HepG2 (cell line): ENCODE data around the gene RAB35. TPM values are rescaled to one million over a fixed set of nuclear protein-coding genes. Genes with fewer than 3 reads are reported as not detected.

Experiments
- BRD4 ChIP-seq: sonication (generic); formaldehyde crosslinking; IDR thresholded peaks from 2 replicates; pipeline ENCODE4 v1.4.0; 2020; ENCODE audit warnings: missing genetic modification reagents
- CCDC6 ChIP-seq: sonication (generic); formaldehyde crosslinking; IDR thresholded peaks from 2 replicates; pipeline ENCODE4 v1.8.1; 2022; ENCODE audit warnings: mild to moderate bottlenecking, missing genetic modification reagents, moderate library complexity
- HMGXB4 ChIP-seq, 2 experiments: sonication (generic) in 1 of 2; formaldehyde crosslinking in 1 of 2; IDR thresholded peaks; 2 replicates each; pipeline versions ENCODE4 v1.4.0 to v1.6.1; 2018 to 2020; ENCODE audit warnings: missing genetic modification reagents in 2 of 2, borderline replicate concordance in 1 of 2, low read depth in 1 of 2, mild to moderate bottlenecking in 1 of 2, missing biosample characterization in 1 of 2
- KDM1A ChIP-seq: IDR thresholded peaks from 2 replicates; pipeline ENCODE4 v1.6.1; 2016; ENCODE audit warnings: missing compliant biosample characterization
- KIAA2018 ChIP-seq: sonication (generic); formaldehyde crosslinking; IDR thresholded peaks from 2 replicates; pipeline ENCODE4 v1.5.0; 2020; ENCODE audit warnings: mild to moderate bottlenecking, missing genetic modification reagents, borderline replicate concordance
- NCOR1 ChIP-seq: fragments of 200-600 bp; sonication (generic); IDR thresholded peaks from 2 replicates; pipeline ENCODE4 v1.7.0; 2017; ENCODE audit warnings: antibody characterized with exemption, low read length, borderline replicate concordance
- PHB2 ChIP-seq: fragments of 450-650 bp; IDR thresholded peaks from 2 replicates; pipeline ENCODE4 v1.6.1; 2018; ENCODE audit not compliant: partially characterized antibody
- RFXANK ChIP-seq: IDR thresholded peaks from 2 replicates; pipeline ENCODE4 v1.6.1; 2016
- RXRA ChIP-seq: sonication (generic); formaldehyde crosslinking; IDR thresholded peaks from 2 replicates; pipeline ENCODE4 v1.5.1; 2020; ENCODE audit warnings: missing genetic modification reagents
- SYNCRIP ChIP-seq: fragments of 200-400 bp; formaldehyde crosslinking; IDR thresholded peaks from 2 replicates; pipeline ENCODE4 v1.6.1; 2018; ENCODE audit warnings: mild to moderate bottlenecking, low read depth, low read length; ENCODE audit not compliant: insufficient read depth
- ZNF501 ChIP-seq: sonication (generic); formaldehyde crosslinking; IDR thresholded peaks from 2 replicates; pipeline ENCODE4 v1.5.1; 2020; ENCODE audit warnings: mild to moderate bottlenecking, moderate library complexity, missing genetic modification reagents
- ZNF629 ChIP-seq: sonication (generic); formaldehyde crosslinking; conservative IDR thresholded peaks from 2 replicates; pipeline ENCODE4 v1.5.0; 2020; ENCODE audit warnings: missing genetic modification reagents
- ZSCAN22 ChIP-seq: sonication (generic); formaldehyde crosslinking; IDR thresholded peaks from 2 replicates; pipeline ENCODE4 v1.4.0; 2020; ENCODE audit warnings: mild to moderate bottlenecking, missing genetic modification reagents
- polyA plus RNA-seq, 8 experiments: library from polyadenylated mRNA; depleted of rRNA in 3 of 8; stranded (reverse) in 7 of 8; unstranded in 1 of 8; fragments of >200 nt; fragmentation: Illumina TruSeq in 4 of 8; extraction: Trizol in 4 of 8; gene quantifications; 2 replicates each; pipeline versions ENCODE4 v1.2.1 to v1.2.3, GENCODE V29; 2011 to 2016; ENCODE audit warnings: low read depth in 4 of 8, missing spikeins in 1 of 8, mixed read lengths in 1 of 8; ENCODE audit not compliant: insufficient read depth in 1 of 8
- total RNA-seq, 5 experiments: library from RNA; depleted of rRNA; stranded (reverse); fragments of >200 nt; fragmentation: Illumina TruSeq; extraction: Trizol; gene quantifications; 2 replicates each; pipeline ENCODE4 v1.2.3, GENCODE V29; 2016; ENCODE audit warnings: low read depth in 1 of 5

The RAB35 gene
- total and polyA plus RNA-seq, 2 of the 13 experiments (the other 11 are each of a cell fraction or from before 2014, with no cell fraction given): 25.2 to 29.1 TPM

- TF ChIP-seq HMGXB4 (CRISPR knock-in tag; IDR thresholded peaks at IDR 0.05; ENCODE audit: borderline replicate concordance in 1 of 2, low read depth in 1 of 2) (0 out of 4 replicates have a peak, but pooled peaks of 1 of the 2 experiments have one; percentile 30), NCOR1 (no peak), ZSCAN22 (CRISPR knock-in tag) (no peak), PHB2 (no peak), KIAA2018 (CRISPR knock-in tag) (no peak), ZNF629 (CRISPR knock-in tag) (peak; percentile 92), CCDC6 (CRISPR knock-in tag) (no peak), SYNCRIP (no peak), RXRA (CRISPR knock-in tag) (0 out of 2 replicates have a peak, but pooled peaks have one; percentile 54), KDM1A (CRISPR knock-in tag) (0 out of 2 replicates have a peak, but pooled peaks have one; percentile 43), ZNF501 (CRISPR knock-in tag) (no peak), BRD4 (CRISPR knock-in tag) (no peak), RFXANK (CRISPR knock-in tag) (no peak)
Measured at GRCh38 chr12:120115692-120116440, 687 bp downstream of the RAB35 start (continued).
